NCI-H526 (cell line): ENCODE data around the gene ACTC1.

Source experiments
- DNase-seq, 2 experiments: peaks; one replicate each; lab custom pipeline; 2025; lab: John Stamatoyannopoulos, UW

The ACTC1 gene

GRCh38 chr15:34799149-34800101 lies 4.1 kb upstream of the ACTC1 start:
- no peak for DNase-seq

GRCh38 chr15:34796847-34797435 lies 1.6 kb upstream of the ACTC1 start:
- no peak for DNase-seq

GRCh38 chr15:34794590-34795206 lies 651 bp downstream of the ACTC1 start:
- no peak for DNase-seq

GRCh38 chr15:34793901-34794300 lies 1.4 kb downstream of the ACTC1 start:
- no peak for DNase-seq

GRCh38 chr15:34793071-34793470 lies 2.3 kb downstream of the ACTC1 start:
- no peak for DNase-seq

GRCh38 chr15:34791701-34792100 lies 3.6 kb downstream of the ACTC1 start:
- no peak for DNase-seq

GRCh38 chr15:34790121-34790520 lies 5.2 kb downstream of the ACTC1 start:
- DNase-seq, result no peak

GRCh38 chr15:34789326-34789725 lies 6.0 kb downstream of the ACTC1 start:
- DNase-seq, result no peak

GRCh38 chr15:34786206-34786605 lies 9.1 kb downstream of the ACTC1 start:
- DNase-seq, result no peak

- no peak for DNase-seq
Observed at GRCh38 chr15:34783991-34784390, 11.4 kb downstream of the ACTC1 start.

- no peak for DNase-seq
Observed at GRCh38 chr15:34783431-34783830, 11.9 kb downstream of the ACTC1 start.

GRCh38 chr15:34782901-34783300 lies 12.4 kb downstream of the ACTC1 start:
- DNase-seq, result no peak

GRCh38 chr15:34780725-34781124 lies 14.6 kb downstream of the ACTC1 start:
- no peak for DNase-seq

GRCh38 chr15:34776606-34777105 lies 18.7 kb downstream of the ACTC1 start:
- DNase-seq, result no peak

GRCh38 chr15:34773917-34774316 lies 21.4 kb downstream of the ACTC1 start:
- peak; percentile 6 to 28 for DNase-seq

- no peak for DNase-seq
Observed at GRCh38 chr15:34773013-34773412, 22.3 kb downstream of the ACTC1 start.

- no peak for DNase-seq
Observed at GRCh38 chr15:34772312-34772711, 23.0 kb downstream of the ACTC1 start.

GRCh38 chr15:34769711-34770110 lies 25.6 kb downstream of the ACTC1 start:
- no peak for DNase-seq

GRCh38 chr15:34768530-34768929 lies 26.8 kb downstream of the ACTC1 start:
- no peak for DNase-seq

GRCh38 chr15:34765741-34766140 lies 29.6 kb downstream of the ACTC1 start:
- DNase-seq, result peak; percentile 32 to 58

GRCh38 chr15:34760909-34761308 lies 34.4 kb downstream of the ACTC1 start:
- DNase-seq, result no peak

GRCh38 chr15:34759992-34760391 lies 35.4 kb downstream of the ACTC1 start:
- DNase-seq, result no peak

GRCh38 chr15:34759347-34759746 lies 36.0 kb downstream of the ACTC1 start:
- no peak for DNase-seq
